22Rv1 (cell line): ENCODE measurements around the gene MERTK.

Source experiments
- H3K27ac ChIP-seq: fragments of 450-650 bp; 2 replicates; pipeline ENCODE4 v1.5.1; 2017
- CTCF ChIP-seq: fragments of 450-650 bp; IDR thresholded peaks from 2 replicates; pipeline ENCODE4 v1.5.1; 2017; ENCODE audit warnings: mild to moderate bottlenecking
- ZFX ChIP-seq: fragments of 450-650 bp; IDR thresholded peaks from 2 replicates; pipeline ENCODE4 v1.6.1; 2017; ENCODE audit warnings: antibody characterized with exemption, borderline replicate concordance

Gene MERTK

GRCh38 chr2:111944531-111945210 is 46.3 kb downstream of the MERTK start:
- peak overlapping the region; percentile 65 for H3K27ac ChIP-seq

GRCh38 chr2:111945444-111946293 is 47.3 kb downstream of the MERTK start:
- H3K27ac ChIP-seq = peak overlapping the region; percentile 65

More at GRCh38 chr2:111944531-111945210, 46.3 kb downstream of the MERTK start:
- TF ChIP-seq ZFX = no peak
- TF ChIP-seq CTCF = no peak

GRCh38 chr2:111946294-111947114 is 48.1 kb downstream of the MERTK start:
- TF ChIP-seq ZFX = no peak
- no peak for TF ChIP-seq CTCF
- H3K27ac ChIP-seq = peak overlapping the region; percentile 65

More at GRCh38 chr2:111945444-111946293, 47.3 kb downstream of the MERTK start:
- TF ChIP-seq CTCF (no peak), ZFX (no peak)

- TF ChIP-seq CTCF (no peak), ZFX (no peak)
- H3K27ac ChIP-seq = peak overlapping the region; percentile 65
Observed at GRCh38 chr2:111947219-111947618, 48.8 kb downstream of the MERTK start.

- no peak for TF ChIP-seq ZFX
- TF ChIP-seq CTCF = no peak
- H3K27ac ChIP-seq = no peak overlapping the region
Observed at GRCh38 chr2:111948832-111949231, 50.4 kb downstream of the MERTK start.

- no peak overlapping the region for H3K27ac ChIP-seq
- TF ChIP-seq CTCF = no peak
- no peak for TF ChIP-seq ZFX
Observed at GRCh38 chr2:111950236-111950635, 51.8 kb downstream of the MERTK start.

- H3K27ac ChIP-seq = no peak overlapping the region
- TF ChIP-seq ZFX (no peak), CTCF (no peak)
Observed at GRCh38 chr2:111951486-111951885, 53.1 kb downstream of the MERTK start.
